ENCODE measurements around the gene RHEB. TPM values are rescaled to one million over a fixed set of nuclear protein-coding genes. Genes with fewer than 3 reads are reported as not detected.

Gene RHEB
- total and polyA plus RNA-seq, 2 experiments from 2014 or later = 101 to 239 TPM

DNA sequence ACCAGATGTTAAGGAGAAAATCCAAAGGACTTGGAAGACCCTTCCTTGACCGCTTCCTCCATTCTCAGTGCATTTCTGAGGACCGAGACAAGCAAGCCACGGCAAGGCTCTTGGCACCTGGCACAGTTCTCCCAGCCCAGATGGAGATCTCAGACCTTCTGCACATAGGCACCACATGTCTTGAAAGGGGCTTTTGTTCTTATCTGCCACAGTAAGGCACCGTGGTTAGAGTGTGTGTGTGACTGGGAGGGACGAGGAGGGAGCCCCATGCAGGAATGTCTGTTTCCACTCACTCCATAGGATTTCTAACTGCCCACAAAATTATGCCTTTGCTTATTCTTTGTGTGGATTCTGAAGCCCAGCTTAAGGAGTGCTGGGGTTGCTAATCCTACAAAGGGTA, 99.6 kb downstream of the RHEB start:
- H3K27me3 ChIP-seq (ENCODE audit: insufficient read depth) = peaks cover 20% of the 10 kb centered on the region
- no peaks in the 10 kb centered on the region for H3F3A ChIP-seq (replicated peaks; ENCODE audit: low read depth)
- H3K27ac ChIP-seq (ENCODE audit: low read depth) = no peak overlapping the region
- Mint-ChIP-seq H3K9me3 (peaks cover 37% of the 10 kb centered on the region), H3K27me3 (ENCODE audit: insufficient read depth, low read depth, poor library complexity) (peaks cover 22% of the 10 kb centered on the region), H3K36me3 (ENCODE audit: low read depth) (peaks cover 17% of the 10 kb centered on the region; the same call in 2 of the 3 replicates), H3K4me3 (no peak overlapping the region), H3K27ac (no peak overlapping the region), H3K4me1 (peaks cover 17% of the 10 kb centered on the region; the same call in 2 of the 3 replicates)
- no peaks in the 10 kb centered on the region for H3K79me2 ChIP-seq (replicated peaks; ENCODE audit: insufficient read depth)
- H2AFZ ChIP-seq = no peak overlapping the region
- H3K36me3 ChIP-seq (ENCODE audit: insufficient read depth) = no peaks in the 10 kb centered on the region
- DNase-seq (ENCODE audit: low spot score) (no peak), ATAC-seq (no peak)
- no peak overlapping the region for H3K4me2 ChIP-seq
- no peak for TF ChIP-seq ZNF331 (CRISPR knock-in tag; IDR thresholded peaks at IDR 0.05; ENCODE audit: low read depth)
- TF ChIP-seq, protein P1, sequence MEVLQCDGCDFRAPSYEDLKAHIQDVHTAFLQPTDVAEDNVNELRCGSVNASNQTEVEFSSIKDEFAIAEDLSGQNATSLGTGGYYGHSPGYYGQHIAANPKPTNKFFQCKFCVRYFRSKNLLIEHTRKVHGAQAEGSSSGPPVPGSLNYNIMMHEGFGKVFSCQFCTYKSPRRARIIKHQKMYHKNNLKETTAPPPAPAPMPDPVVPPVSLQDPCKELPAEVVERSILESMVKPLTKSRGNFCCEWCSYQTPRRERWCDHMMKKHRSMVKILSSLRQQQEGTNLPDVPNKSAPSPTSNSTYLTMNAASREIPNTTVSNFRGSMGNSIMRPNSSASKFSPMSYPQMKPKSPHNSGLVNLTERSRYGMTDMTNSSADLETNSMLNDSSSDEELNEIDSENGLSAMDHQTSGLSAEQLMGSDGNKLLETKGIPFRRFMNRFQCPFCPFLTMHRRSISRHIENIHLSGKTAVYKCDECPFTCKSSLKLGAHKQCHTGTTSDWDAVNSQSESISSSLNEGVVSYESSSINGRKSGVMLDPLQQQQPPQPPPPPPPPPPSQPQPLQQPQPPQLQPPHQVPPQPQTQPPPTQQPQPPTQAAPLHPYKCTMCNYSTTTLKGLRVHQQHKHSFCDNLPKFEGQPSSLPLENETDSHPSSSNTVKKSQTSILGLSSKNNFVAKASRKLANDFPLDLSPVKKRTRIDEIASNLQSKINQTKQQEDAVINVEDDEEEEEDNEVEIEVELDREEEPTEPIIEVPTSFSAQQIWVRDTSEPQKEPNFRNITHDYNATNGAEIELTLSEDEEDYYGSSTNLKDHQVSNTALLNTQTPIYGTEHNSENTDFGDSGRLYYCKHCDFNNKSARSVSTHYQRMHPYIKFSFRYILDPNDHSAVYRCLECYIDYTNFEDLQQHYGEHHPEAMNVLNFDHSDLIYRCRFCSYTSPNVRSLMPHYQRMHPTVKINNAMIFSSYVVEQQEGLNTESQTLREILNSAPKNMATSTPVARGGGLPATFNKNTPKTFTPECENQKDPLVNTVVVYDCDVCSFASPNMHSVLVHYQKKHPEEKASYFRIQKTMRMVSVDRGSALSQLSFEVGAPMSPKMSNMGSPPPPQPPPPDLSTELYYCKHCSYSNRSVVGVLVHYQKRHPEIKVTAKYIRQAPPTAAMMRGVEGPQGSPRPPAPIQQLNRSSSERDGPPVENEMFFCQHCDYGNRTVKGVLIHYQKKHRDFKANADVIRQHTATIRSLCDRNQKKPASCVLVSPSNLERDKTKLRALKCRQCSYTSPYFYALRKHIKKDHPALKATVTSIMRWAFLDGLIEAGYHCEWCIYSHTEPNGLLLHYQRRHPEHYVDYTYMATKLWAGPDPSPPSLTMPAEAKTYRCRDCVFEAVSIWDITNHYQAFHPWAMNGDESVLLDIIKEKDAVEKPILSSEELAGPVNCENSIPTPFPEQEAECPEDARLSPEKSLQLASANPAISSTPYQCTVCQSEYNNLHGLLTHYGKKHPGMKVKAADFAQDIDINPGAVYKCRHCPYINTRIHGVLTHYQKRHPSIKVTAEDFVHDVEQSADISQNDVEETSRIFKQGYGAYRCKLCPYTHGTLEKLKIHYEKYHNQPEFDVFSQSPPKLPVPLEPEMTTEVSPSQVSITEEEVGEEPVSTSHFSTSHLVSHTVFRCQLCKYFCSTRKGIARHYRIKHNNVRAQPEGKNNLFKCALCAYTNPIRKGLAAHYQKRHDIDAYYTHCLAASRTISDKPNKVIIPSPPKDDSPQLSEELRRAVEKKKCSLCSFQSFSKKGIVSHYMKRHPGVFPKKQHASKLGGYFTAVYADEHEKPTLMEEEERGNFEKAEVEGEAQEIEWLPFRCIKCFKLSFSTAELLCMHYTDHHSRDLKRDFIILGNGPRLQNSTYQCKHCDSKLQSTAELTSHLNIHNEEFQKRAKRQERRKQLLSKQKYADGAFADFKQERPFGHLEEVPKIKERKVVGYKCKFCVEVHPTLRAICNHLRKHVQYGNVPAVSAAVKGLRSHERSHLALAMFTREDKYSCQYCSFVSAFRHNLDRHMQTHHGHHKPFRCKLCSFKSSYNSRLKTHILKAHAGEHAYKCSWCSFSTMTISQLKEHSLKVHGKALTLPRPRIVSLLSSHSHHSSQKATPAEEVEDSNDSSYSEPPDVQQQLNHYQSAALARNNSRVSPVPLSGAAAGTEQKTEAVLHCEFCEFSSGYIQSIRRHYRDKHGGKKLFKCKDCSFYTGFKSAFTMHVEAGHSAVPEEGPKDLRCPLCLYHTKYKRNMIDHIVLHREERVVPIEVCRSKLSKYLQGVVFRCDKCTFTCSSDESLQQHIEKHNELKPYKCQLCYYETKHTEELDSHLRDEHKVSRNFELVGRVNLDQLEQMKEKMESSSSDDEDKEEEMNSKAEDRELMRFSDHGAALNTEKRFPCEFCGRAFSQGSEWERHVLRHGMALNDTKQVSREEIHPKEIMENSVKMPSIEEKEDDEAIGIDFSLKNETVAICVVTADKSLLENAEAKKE (CRISPR knock-in tag; IDR thresholded peaks at IDR 0.05) = no peak
- TF ChIP-seq, protein P2, sequence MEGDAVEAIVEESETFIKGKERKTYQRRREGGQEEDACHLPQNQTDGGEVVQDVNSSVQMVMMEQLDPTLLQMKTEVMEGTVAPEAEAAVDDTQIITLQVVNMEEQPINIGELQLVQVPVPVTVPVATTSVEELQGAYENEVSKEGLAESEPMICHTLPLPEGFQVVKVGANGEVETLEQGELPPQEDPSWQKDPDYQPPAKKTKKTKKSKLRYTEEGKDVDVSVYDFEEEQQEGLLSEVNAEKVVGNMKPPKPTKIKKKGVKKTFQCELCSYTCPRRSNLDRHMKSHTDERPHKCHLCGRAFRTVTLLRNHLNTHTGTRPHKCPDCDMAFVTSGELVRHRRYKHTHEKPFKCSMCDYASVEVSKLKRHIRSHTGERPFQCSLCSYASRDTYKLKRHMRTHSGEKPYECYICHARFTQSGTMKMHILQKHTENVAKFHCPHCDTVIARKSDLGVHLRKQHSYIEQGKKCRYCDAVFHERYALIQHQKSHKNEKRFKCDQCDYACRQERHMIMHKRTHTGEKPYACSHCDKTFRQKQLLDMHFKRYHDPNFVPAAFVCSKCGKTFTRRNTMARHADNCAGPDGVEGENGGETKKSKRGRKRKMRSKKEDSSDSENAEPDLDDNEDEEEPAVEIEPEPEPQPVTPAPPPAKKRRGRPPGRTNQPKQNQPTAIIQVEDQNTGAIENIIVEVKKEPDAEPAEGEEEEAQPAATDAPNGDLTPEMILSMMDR (conservative IDR thresholded peaks at IDR 0.05; ENCODE audit: low read depth in 2 of 2) = no peak
- TF ChIP-seq STAT1 (IDR thresholded peaks at IDR 0.05; ENCODE audit: unreplicated experiment) = no peak
- TF ChIP-seq, protein P3, sequence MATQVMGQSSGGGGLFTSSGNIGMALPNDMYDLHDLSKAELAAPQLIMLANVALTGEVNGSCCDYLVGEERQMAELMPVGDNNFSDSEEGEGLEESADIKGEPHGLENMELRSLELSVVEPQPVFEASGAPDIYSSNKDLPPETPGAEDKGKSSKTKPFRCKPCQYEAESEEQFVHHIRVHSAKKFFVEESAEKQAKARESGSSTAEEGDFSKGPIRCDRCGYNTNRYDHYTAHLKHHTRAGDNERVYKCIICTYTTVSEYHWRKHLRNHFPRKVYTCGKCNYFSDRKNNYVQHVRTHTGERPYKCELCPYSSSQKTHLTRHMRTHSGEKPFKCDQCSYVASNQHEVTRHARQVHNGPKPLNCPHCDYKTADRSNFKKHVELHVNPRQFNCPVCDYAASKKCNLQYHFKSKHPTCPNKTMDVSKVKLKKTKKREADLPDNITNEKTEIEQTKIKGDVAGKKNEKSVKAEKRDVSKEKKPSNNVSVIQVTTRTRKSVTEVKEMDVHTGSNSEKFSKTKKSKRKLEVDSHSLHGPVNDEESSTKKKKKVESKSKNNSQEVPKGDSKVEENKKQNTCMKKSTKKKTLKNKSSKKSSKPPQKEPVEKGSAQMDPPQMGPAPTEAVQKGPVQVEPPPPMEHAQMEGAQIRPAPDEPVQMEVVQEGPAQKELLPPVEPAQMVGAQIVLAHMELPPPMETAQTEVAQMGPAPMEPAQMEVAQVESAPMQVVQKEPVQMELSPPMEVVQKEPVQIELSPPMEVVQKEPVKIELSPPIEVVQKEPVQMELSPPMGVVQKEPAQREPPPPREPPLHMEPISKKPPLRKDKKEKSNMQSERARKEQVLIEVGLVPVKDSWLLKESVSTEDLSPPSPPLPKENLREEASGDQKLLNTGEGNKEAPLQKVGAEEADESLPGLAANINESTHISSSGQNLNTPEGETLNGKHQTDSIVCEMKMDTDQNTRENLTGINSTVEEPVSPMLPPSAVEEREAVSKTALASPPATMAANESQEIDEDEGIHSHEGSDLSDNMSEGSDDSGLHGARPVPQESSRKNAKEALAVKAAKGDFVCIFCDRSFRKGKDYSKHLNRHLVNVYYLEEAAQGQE (IDR thresholded peaks at IDR 0.05; ENCODE audit: unreplicated experiment) = no peak
- no peaks in the 10 kb centered on the region for H3K9me2 ChIP-seq (ENCODE audit: insufficient read depth)
- H4K20me1 ChIP-seq (replicated peaks; ENCODE audit: insufficient read depth) = peaks cover 3% of the 10 kb centered on the region; the same call in 1 of the 2 replicates
- H3K4me1 ChIP-seq (ENCODE audit: insufficient read depth) = peaks cover 13% of the 10 kb centered on the region; the same call in 1 of the 2 replicates
- H3K4me3 ChIP-seq = no peak overlapping the region

Measured in GM23338 (cell line).